K562 (cell line): Measurements from ENCODE around the gene NAGLU. TPM values are rescaled to one million over a fixed set of nuclear protein-coding genes. Genes with fewer than 3 reads are reported as not detected.
A peak's percentile ranks its signal among the peaks of the same experiment; 100 is the strongest.

ENCODE experiments used
- CBX1 ChIP-seq: sonication (generic); IDR thresholded peaks from 2 replicates; pipeline ENCODE4 v1.6.1; 2016; ENCODE audit warnings: antibody characterized with exemption, low read depth, mild to moderate bottlenecking
- FOXK2 ChIP-seq, 2 experiments: fragments of 450-650 bp; IDR thresholded peaks in 1 of 2; conservative IDR thresholded peaks in 1 of 2; 2 replicates each; pipeline ENCODE4 v1.6.1; 2016; ENCODE audit warnings: low read depth in 2 of 2, mild to moderate bottlenecking in 1 of 2
- HNRNPL ChIP-seq: fragments of 200-400 bp; formaldehyde crosslinking; IDR thresholded peaks from 2 replicates; pipeline ENCODE4 v1.6.1; 2017; ENCODE audit warnings: low read depth, mild to moderate bottlenecking, low read length
- HOXB6 ChIP-seq: fragments of 250-450 bp; sonication (Bioruptor Pico); IDR thresholded peaks from 2 replicates; pipeline ENCODE4 v1.5.1; 2022; ENCODE audit warnings: mild to moderate bottlenecking, borderline replicate concordance
- IFI16 ChIP-seq: fragments of 250-450 bp; sonication (Bioruptor Pico); IDR thresholded peaks from 2 replicates; pipeline ENCODE4 v2.1.2; 2022; ENCODE audit warnings: mild to moderate bottlenecking, inconsistent platforms
- KDM5B ChIP-seq: fragments of 200-600 bp; sonication (generic); IDR thresholded peaks from 2 replicates; pipeline ENCODE4 v1.6.1; 2012; ENCODE audit warnings: low read depth, mild to moderate bottlenecking, moderate library complexity, low read length, control low read depth, inconsistent platforms; ENCODE audit not compliant: insufficient replicate concordance
- KLF1 ChIP-seq: fragments of 450-650 bp; IDR thresholded peaks from 2 replicates; pipeline ENCODE4 v1.6.1; 2016; ENCODE audit warnings: missing genetic modification characterization, missing compliant biosample characterization
- MTF1 ChIP-seq: fragments of 250-450 bp; sonication (Bioruptor Pico); IDR thresholded peaks from 2 replicates; pipeline ENCODE4 v1.9.0; 2021; ENCODE audit warnings: moderate library complexity, mild to moderate bottlenecking, inconsistent platforms, borderline replicate concordance
- PCBP1 ChIP-seq: fragments of 200-400 bp; formaldehyde crosslinking; IDR thresholded peaks from 2 replicates; pipeline ENCODE4 v1.6.1; 2018; ENCODE audit warnings: mild to moderate bottlenecking, low read depth, low read length; ENCODE audit not compliant: poor library complexity, severe bottlenecking
- POLR2AphosphoS5 ChIP-seq: IDR thresholded peaks from 2 replicates; pipeline ENCODE4 v1.6.1; 2011; ENCODE audit warnings: mild to moderate bottlenecking, low read depth, low read length, moderate library complexity; ENCODE audit not compliant: control insufficient read depth, insufficient read depth
- RBFOX2 ChIP-seq: fragments of 200-400 bp; formaldehyde crosslinking; IDR thresholded peaks from 2 replicates; pipeline ENCODE4 v1.6.1; 2017; ENCODE audit warnings: low read depth, mild to moderate bottlenecking, low read length, moderate library complexity
- RFX7 ChIP-seq: fragments of 250-450 bp; sonication (Bioruptor Pico); IDR thresholded peaks from 2 replicates; pipeline ENCODE4 v1.5.1; 2021; ENCODE audit warnings: mild to moderate bottlenecking
- SMAD4 ChIP-seq: fragments of 250-450 bp; sonication (Bioruptor Pico); conservative IDR thresholded peaks from 2 replicates; pipeline ENCODE4 v1.8.0; 2021; ENCODE audit warnings: inconsistent platforms, mild to moderate bottlenecking, moderate library complexity
- SUPT5H ChIP-seq: fragments of 450-650 bp; IDR thresholded peaks from 2 replicates; pipeline ENCODE4 v1.6.1; 2016
- ZBTB12 ChIP-seq: fragments of 250-450 bp; sonication (Bioruptor Pico); IDR thresholded peaks from 2 replicates; pipeline ENCODE4 v1.4.0; 2020
- ZNF174 ChIP-seq: fragments of 250-450 bp; sonication (Bioruptor Pico); IDR thresholded peaks from 2 replicates; pipeline ENCODE4 v1.4.0; 2020; ENCODE audit warnings: mild to moderate bottlenecking
- ZNF282 ChIP-seq: sonication (generic); formaldehyde crosslinking; IDR thresholded peaks from 2 replicates; pipeline ENCODE4 v1.8.1; 2023; ENCODE audit warnings: missing genetic modification reagents
- polyA plus RNA-seq, 8 experiments: library from polyadenylated mRNA; depleted of rRNA in 4 of 8; stranded (reverse) in 5 of 8; unstranded in 3 of 8; fragments of >200 nt; fragmentation: Nextera tagmentation in 2 of 8; fragmentation: Illumina TruSeq in 1 of 8; extraction: Ambion mirVana in 2 of 8; extraction: Trizol in 1 of 8; gene quantifications; 2 replicates each; pipeline versions ENCODE4 v1.2.1 to v1.2.3, GENCODE V29; 2011 to 2014; ENCODE audit warnings: inconsistent platforms in 1 of 8, missing spikeins in 1 of 8
- total RNA-seq, 7 experiments: library from RNA; depleted of rRNA in 6 of 7; stranded (reverse); fragments of >200 nt in 6 of 7; fragmentation: Illumina TruSeq in 2 of 7; extraction: Trizol in 2 of 7; gene quantifications; 2 replicates each; pipeline versions ENCODE4 v1.2.1 to v1.2.3, GENCODE V29; 2011 to 2021; ENCODE audit warnings: low replicate concordance in 1 of 7
- TF ChIP-seq, protein P1 (sequence below): fragments of 250-450 bp; sonication (Bioruptor Pico); IDR thresholded peaks from 2 replicates; pipeline ENCODE4 v1.5.0; 2021
- TF ChIP-seq, protein P2 (sequence below): fragments of 450-650 bp; formaldehyde crosslinking; IDR thresholded peaks from 2 replicates; pipeline ENCODE4 v1.4.0; 2022; ENCODE audit warnings: mild to moderate bottlenecking, moderate library complexity
- TF ChIP-seq, protein P3 (sequence below): sonication (generic); formaldehyde crosslinking; IDR thresholded peaks from 2 replicates; pipeline ENCODE4 v1.8.0; 2022; ENCODE audit warnings: missing genetic modification reagents, mild to moderate bottlenecking, borderline replicate concordance
- TF ChIP-seq, protein P4 (sequence below): fragments of 450-650 bp; IDR thresholded peaks from 2 replicates; pipeline ENCODE4 v1.7.0; 2016; ENCODE audit warnings: borderline replicate concordance

The NAGLU gene
- total and polyA plus RNA-seq, 9 of the 15 experiments (the other 6 are each of a cell fraction or from before 2014, with no cell fraction given) = 0.04 to 21.5 (median 8.5) TPM

DNA sequence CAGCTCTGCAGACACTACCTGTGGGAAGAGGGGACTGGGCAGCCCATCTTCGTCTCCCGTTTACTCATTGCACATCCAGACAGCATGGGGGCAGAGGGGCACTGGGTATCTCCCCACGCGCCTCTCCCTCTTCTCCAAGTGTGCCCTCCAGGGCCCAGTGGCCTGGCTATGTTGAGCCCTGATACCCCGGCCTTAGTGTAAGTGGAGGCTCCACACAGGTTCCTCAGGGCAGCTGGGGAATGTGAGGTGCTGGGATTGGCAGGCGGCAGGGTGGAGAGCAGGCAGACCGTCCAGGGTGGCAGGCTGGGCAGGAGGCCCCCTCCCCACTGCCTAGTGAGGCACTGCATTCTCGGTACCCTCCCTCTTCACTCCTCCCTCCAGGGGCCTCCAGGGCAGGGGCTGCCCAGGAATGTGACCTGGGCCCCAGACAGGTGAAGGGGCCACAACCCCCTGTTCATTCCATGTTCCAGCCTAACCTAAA lies 13.2 kb upstream of the NAGLU start (continued):
- TF ChIP-seq FOXK2 (conservative IDR thresholded peaks at IDR 0.05 in 1 of 2, IDR thresholded peaks at IDR 0.05 in 1 of 2; ENCODE audit: low read depth in 2 of 2) (no peak), PCBP1 (no peak), KDM5B (no peak), POLR2AphosphoS5 (peak; percentile 38; the same call in 1 of the 2 replicates), MTF1 (CRISPR knock-in tag) (no peak), SUPT5H (0 out of 2 replicates have a peak, but pooled peaks have one; percentile 34), ZNF282 (CRISPR knock-in tag) (no peak), ZNF174 (CRISPR knock-in tag) (no peak), ZBTB12 (no peak), IFI16 (no peak), KLF1 (tag) (no peak), CBX1 (no peak), HNRNPL (no peak), RFX7 (CRISPR knock-in tag) (no peak), RBFOX2 (0 out of 2 replicates have a peak, but pooled peaks have one; percentile 20), HOXB6 (CRISPR knock-in tag) (no peak), SMAD4 (no peak)
- TF ChIP-seq, protein P1, sequence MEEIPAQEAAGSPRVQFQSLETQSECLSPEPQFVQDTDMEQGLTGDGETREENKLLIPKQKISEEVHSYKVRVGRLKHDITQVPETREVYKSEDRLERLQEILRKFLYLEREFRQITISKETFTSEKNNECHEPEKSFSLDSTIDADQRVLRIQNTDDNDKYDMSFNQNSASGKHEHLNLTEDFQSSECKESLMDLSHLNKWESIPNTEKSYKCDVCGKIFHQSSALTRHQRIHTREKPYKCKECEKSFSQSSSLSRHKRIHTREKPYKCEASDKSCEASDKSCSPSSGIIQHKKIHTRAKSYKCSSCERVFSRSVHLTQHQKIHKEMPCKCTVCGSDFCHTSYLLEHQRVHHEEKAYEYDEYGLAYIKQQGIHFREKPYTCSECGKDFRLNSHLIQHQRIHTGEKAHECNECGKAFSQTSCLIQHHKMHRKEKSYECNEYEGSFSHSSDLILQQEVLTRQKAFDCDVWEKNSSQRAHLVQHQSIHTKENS (CRISPR knock-in tag) = no peak
- TF ChIP-seq, protein P2, sequence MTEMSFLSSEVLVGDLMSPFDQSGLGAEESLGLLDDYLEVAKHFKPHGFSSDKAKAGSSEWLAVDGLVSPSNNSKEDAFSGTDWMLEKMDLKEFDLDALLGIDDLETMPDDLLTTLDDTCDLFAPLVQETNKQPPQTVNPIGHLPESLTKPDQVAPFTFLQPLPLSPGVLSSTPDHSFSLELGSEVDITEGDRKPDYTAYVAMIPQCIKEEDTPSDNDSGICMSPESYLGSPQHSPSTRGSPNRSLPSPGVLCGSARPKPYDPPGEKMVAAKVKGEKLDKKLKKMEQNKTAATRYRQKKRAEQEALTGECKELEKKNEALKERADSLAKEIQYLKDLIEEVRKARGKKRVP = no peak
- TF ChIP-seq, protein P3, sequence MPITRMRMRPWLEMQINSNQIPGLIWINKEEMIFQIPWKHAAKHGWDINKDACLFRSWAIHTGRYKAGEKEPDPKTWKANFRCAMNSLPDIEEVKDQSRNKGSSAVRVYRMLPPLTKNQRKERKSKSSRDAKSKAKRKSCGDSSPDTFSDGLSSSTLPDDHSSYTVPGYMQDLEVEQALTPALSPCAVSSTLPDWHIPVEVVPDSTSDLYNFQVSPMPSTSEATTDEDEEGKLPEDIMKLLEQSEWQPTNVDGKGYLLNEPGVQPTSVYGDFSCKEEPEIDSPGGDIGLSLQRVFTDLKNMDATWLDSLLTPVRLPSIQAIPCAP (CRISPR knock-in tag) = no peak
- TF ChIP-seq, protein P4, sequence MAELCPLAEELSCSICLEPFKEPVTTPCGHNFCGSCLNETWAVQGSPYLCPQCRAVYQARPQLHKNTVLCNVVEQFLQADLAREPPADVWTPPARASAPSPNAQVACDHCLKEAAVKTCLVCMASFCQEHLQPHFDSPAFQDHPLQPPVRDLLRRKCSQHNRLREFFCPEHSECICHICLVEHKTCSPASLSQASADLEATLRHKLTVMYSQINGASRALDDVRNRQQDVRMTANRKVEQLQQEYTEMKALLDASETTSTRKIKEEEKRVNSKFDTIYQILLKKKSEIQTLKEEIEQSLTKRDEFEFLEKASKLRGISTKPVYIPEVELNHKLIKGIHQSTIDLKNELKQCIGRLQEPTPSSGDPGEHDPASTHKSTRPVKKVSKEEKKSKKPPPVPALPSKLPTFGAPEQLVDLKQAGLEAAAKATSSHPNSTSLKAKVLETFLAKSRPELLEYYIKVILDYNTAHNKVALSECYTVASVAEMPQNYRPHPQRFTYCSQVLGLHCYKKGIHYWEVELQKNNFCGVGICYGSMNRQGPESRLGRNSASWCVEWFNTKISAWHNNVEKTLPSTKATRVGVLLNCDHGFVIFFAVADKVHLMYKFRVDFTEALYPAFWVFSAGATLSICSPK = no peak
- TF ChIP-seq, all 486 proteins: peak for 4
